ENCODE measurements around the gene ZFP92. TPM values are rescaled to one million over a fixed set of nuclear protein-coding genes. Genes with fewer than 3 reads are reported as not detected.

Gene ZFP92
- total and polyA plus RNA-seq, 2 donors (not counting 3 experiments of a cell fraction or from before 2014, with no cell fraction given): 0.36 to 1.2 TPM

- H3K9me3 ChIP-seq (replicated peaks; ENCODE audit: control insufficient read depth, insufficient read depth, low read length): no peaks in the 10 kb centered on the region
- no TSS peak for BruUV-seq (replicated peaks)
- no peak overlapping the region for H3K9ac ChIP-seq (replicated peaks; ENCODE audit: extremely low read depth, insufficient read depth, low read length)
- H3K4me3 ChIP-seq (replicated peaks in 1 of 3; ENCODE audit: insufficient read depth in 1 of 3, low read depth in 1 of 3, low read length in 3 of 3): no peak overlapping the region
- H3K27ac ChIP-seq (ENCODE audit: insufficient read depth, low read depth, low read length): no peak overlapping the region
- no peaks in the 10 kb centered on the region for H3K9me1 ChIP-seq (replicated peaks; ENCODE audit: control insufficient read depth, extremely low read depth, insufficient read depth, low read length)
- no peaks in the 10 kb centered on the region for H3K79me2 ChIP-seq (ENCODE audit: control insufficient read depth, insufficient read depth, low read length)
- H4K20me1 ChIP-seq (replicated peaks; ENCODE audit: control insufficient read depth, extremely low read depth, insufficient read depth, low read length): no peaks in the 10 kb centered on the region
- dilution Hi-C loops (cut with MboI; ENCODE audit: extremely low pct_ligation_motif_present, low sequenced_read_pairs): no loop called here
- TF ChIP-seq POLR2AphosphoS5 (IDR thresholded peaks at IDR 0.05; ENCODE audit: insufficient read depth, low read depth, low read length) (no peak), MYC (IDR thresholded peaks at IDR 0.05; ENCODE audit: low read depth, low read length) (no peak), GATA2 (IDR thresholded peaks at IDR 0.05; ENCODE audit: insufficient read depth, insufficient read length, low read depth, low read length) (no peak), JUN (IDR thresholded peaks at IDR 0.05; ENCODE audit: borderline replicate concordance, insufficient read depth, insufficient read length, low read depth) (no peak), FOS (IDR thresholded peaks at IDR 0.05; ENCODE audit: borderline replicate concordance, insufficient read depth, low read length) (no peak), POLR2A (IDR thresholded peaks at IDR 0.05; ENCODE audit: low read depth, low read length) (no peak), EZH2 (IDR thresholded peaks at IDR 0.05; ENCODE audit: borderline replicate concordance, low read depth, low read length, severe bottlenecking) (no peak), MAX (IDR thresholded peaks at IDR 0.05; ENCODE audit: insufficient read depth, insufficient read length) (no peak)
- TF ChIP-seq, protein P1, sequence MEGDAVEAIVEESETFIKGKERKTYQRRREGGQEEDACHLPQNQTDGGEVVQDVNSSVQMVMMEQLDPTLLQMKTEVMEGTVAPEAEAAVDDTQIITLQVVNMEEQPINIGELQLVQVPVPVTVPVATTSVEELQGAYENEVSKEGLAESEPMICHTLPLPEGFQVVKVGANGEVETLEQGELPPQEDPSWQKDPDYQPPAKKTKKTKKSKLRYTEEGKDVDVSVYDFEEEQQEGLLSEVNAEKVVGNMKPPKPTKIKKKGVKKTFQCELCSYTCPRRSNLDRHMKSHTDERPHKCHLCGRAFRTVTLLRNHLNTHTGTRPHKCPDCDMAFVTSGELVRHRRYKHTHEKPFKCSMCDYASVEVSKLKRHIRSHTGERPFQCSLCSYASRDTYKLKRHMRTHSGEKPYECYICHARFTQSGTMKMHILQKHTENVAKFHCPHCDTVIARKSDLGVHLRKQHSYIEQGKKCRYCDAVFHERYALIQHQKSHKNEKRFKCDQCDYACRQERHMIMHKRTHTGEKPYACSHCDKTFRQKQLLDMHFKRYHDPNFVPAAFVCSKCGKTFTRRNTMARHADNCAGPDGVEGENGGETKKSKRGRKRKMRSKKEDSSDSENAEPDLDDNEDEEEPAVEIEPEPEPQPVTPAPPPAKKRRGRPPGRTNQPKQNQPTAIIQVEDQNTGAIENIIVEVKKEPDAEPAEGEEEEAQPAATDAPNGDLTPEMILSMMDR (IDR thresholded peaks at IDR 0.05; ENCODE audit: extremely low read depth in 1 of 2, insufficient read depth in 1 of 2, low read depth in 1 of 2, low read length in 2 of 2): no peak
- ChIA-PET CTCF (interaction anchor here (1.2 kb wide), 1 partner anchor 44 kb away, joined by 3 read pairs; no protein-coding TSS in a partner anchor), POLR2A (no interaction called here)
- FAIRE-seq (no peak), DNase-seq (ENCODE audit: low read depth, low spot score) (no peak)
- H3K36me3 ChIP-seq (ENCODE audit: control insufficient read depth in 2 of 2, extremely low read depth in 1 of 2, insufficient read depth in 2 of 2, low read length in 2 of 2): no peaks in the 10 kb centered on the region
- intact Hi-C loops (cut with micrococcal nuclease): no loop called here
- no peaks in the 10 kb centered on the region for H3K27me3 ChIP-seq (ENCODE audit: control insufficient read depth in 2 of 2, insufficient read depth in 2 of 2, low read length in 2 of 2)
- H3K4me2 ChIP-seq (ENCODE audit: insufficient read depth, low read length): no peak overlapping the region
- no peaks in the 10 kb centered on the region for H3K4me1 ChIP-seq (ENCODE audit: control insufficient read depth, extremely low read depth, insufficient read depth, low read length)
- no peak overlapping the region for H2AFZ ChIP-seq (ENCODE audit: low read depth, low read length)
Measured at GRCh38 chrX:153416781-153417450, 5.6 kb downstream of the ZFP92 start.

Data from endothelial cell of umbilical vein (primary cell).